ENCODE data around the gene ZRANB1. TPM values are rescaled to one million over a fixed set of nuclear protein-coding genes. Genes with fewer than 3 reads are reported as not detected.
A peak's percentile ranks its signal among the peaks of the same experiment; 100 is the strongest.

Gene ZRANB1
- total and polyA plus RNA-seq, 2 of the 4 experiments (the other 2 are of a cell fraction): 11.2 to 24.7 TPM

GRCh38 chr10:124990671-124991625 is 49.0 kb downstream of the ZRANB1 start:
- in situ Hi-C loops (cut with MboI; ENCODE audit: low sequenced_read_pairs): loop anchor here (25.0 kb wide), 1 partner anchor 454 kb away; no protein-coding TSS in a partner anchor

More at GRCh38 chr10:124990671-124991625, 49.0 kb downstream of the ZRANB1 start:
- Histone ChIP-seq H3K14ac (replicated peaks; ENCODE audit: low read depth, low read length) (no peak overlapping the region), H3K36me3 (ENCODE audit: control insufficient read depth, insufficient read depth, low read length) (peaks cover 62% of the 10 kb centered on the region), H2BK20ac (ENCODE audit: low read depth, low read length) (no peak overlapping the region), H3K27me3 (ENCODE audit: control insufficient read depth, insufficient read depth, low read length) (no peaks in the 10 kb centered on the region), H3K9me1 (ENCODE audit: insufficient read depth, low read length) (peaks cover 5% of the 10 kb centered on the region; the same call in 1 of the 2 replicates), H3K27ac (ENCODE audit: insufficient read depth, low read length) (no peak overlapping the region), H4K20me1 (ENCODE audit: insufficient read depth, low read length) (peaks cover 23% of the 10 kb centered on the region), H2AK5ac (ENCODE audit: low read depth, low read length) (no peak overlapping the region), H3K79me1 (ENCODE audit: low read depth in 1 of 2, low read length in 2 of 2) (peaks cover 4 to 39% of the 10 kb centered on the region in 2 experiments; a peak in 3 of 4 replicates), H3K23ac (ENCODE audit: low read depth, low read length) (no peak overlapping the region), H4K5ac (ENCODE audit: low read depth, low read length) (no peak overlapping the region), H3K4ac (ENCODE audit: low read depth, low read length) (no peak overlapping the region), H4K8ac (ENCODE audit: low read depth in 2 of 2, low read length in 2 of 2) (no peak overlapping the region), H3K4me3 (ENCODE audit: insufficient read depth, low read depth, low read length) (no peak overlapping the region), H3K9me3 (ENCODE audit: control insufficient read depth, insufficient read depth, low read length) (no peaks in the 10 kb centered on the region), H4K91ac (ENCODE audit: insufficient read depth, low read depth, low read length) (no peak overlapping the region), H3K18ac (ENCODE audit: low read depth, low read length) (no peak overlapping the region), H3K56ac (ENCODE audit: extremely low read depth, insufficient read depth, low read length) (no peak overlapping the region), H2BK120ac (ENCODE audit: low read depth, low read length) (no peak overlapping the region), H3K4me1 (ENCODE audit: control insufficient read depth, insufficient read depth, low read length) (no peaks in the 10 kb centered on the region), H2AFZ (replicated peaks; ENCODE audit: low read length, poor library complexity) (no peak overlapping the region), H3K4me2 (ENCODE audit: low read depth, low read length) (no peak overlapping the region), H3K9ac (ENCODE audit: low read depth, low read length) (no peak overlapping the region), H2AK9ac (replicated peaks; ENCODE audit: low read depth, low read length, poor library complexity) (peak overlapping the region; percentile 52), H2BK5ac (ENCODE audit: low read depth, low read length, poor library complexity, severe bottlenecking) (no peak overlapping the region), H2BK15ac (ENCODE audit: low read depth, low read length) (no peak overlapping the region)
- intact Hi-C loops (cut with micrococcal nuclease) (loop anchor here (5.0 to 10.0 kb wide), 2 partner anchors 351 to 724 kb away; partner anchors contain the start of gene EDRF1), dilution Hi-C loops (cut with HindIII; ENCODE audit: low sequenced_read_pairs, unreplicated experiment) (no loop called here)
- CTCF ChIA-PET: interaction anchor here (1.1 kb wide), 1 partner anchor 9 kb away, joined by 3 read pairs; no protein-coding TSS in a partner anchor
- WGBS, 2 experiments (ENCODE audit: extremely low coverage in 2 of 2, insufficient read length in 1 of 2): 100% methylated on average over 1 of the region's 14 CpGs; no CpG with 5 or more reads in 1 of the 2 experiments
- TF ChIP-seq RCOR1 (IDR thresholded peaks at IDR 0.05; ENCODE audit: insufficient replicate concordance, low read length) (no peak), USF2 (IDR thresholded peaks at IDR 0.05; ENCODE audit: low read depth, low read length) (no peak), RAD21 (IDR thresholded peaks at IDR 0.05; ENCODE audit: low read length) (no peak), NFE2L2 (IDR thresholded peaks at IDR 0.05; ENCODE audit: low read depth, low read length) (no peak), BHLHE40 (IDR thresholded peaks at IDR 0.05; ENCODE audit: low read depth, low read length) (no peak), CHD1 (IDR thresholded peaks at IDR 0.05; ENCODE audit: low read depth, low read length) (no peak), MAZ (IDR thresholded peaks at IDR 0.05; ENCODE audit: borderline replicate concordance, low read depth, low read length) (no peak)
- POLR2A ChIA-PET (ENCODE audit: unreplicated experiment): no interaction called here
- no peak for ATAC-seq (ENCODE audit: low read depth)
- no TSS peak for BruUV-seq (replicated peaks)
- no peak for DNase-seq

Measured in IMR-90 (cell line).